GM18519 (cell line): ENCODE results near the gene CHURC1.

Source experiments
- ATAC-seq: cut with Tn5 transposase; IDR thresholded peaks from one replicate; pipeline ENCODE4 v1.9.1; 2021; ENCODE audit warnings: mild to moderate bottlenecking, moderate library complexity; ENCODE audit not compliant: unreplicated experiment, low FRiP score

Gene CHURC1

GRCh38 chr14:64937171-64937820 lies 23.0 kb downstream of the CHURC1 start:
- ATAC-seq: no peak

GRCh38 chr14:64937821-64938193 lies 23.6 kb downstream of the CHURC1 start:
- no peak for ATAC-seq

- no peak for ATAC-seq
Observed at GRCh38 chr14:64938972-64939816, 24.9 kb downstream of the CHURC1 start.

- ATAC-seq: no peak
Observed at GRCh38 chr14:64939817-64940190, 25.5 kb downstream of the CHURC1 start.

- no peak for ATAC-seq
Observed at GRCh38 chr14:64940336-64940910, 26.2 kb downstream of the CHURC1 start.

- no peak for ATAC-seq
Observed at GRCh38 chr14:64942531-64943111, 28.4 kb downstream of the CHURC1 start, which contains the start of gene GPX2. Gene GPX2 (minus strand): TSS chr14:64942745. CDS start chr14:64942726, 19 bp downstream.

GRCh38 chr14:64943556-64943955 lies 29.3 kb downstream of the CHURC1 start:
- ATAC-seq: no peak

GRCh38 chr14:64944041-64944440 lies 29.8 kb downstream of the CHURC1 start:
- ATAC-seq: no peak

- ATAC-seq: no peak
Observed at GRCh38 chr14:64944861-64945260, 30.6 kb downstream of the CHURC1 start.

GRCh38 chr14:64945431-64946178 lies 31.4 kb downstream of the CHURC1 start:
- no peak for ATAC-seq

- no peak for ATAC-seq
Observed at GRCh38 chr14:64946310-64947045, 32.2 kb downstream of the CHURC1 start.

GRCh38 chr14:64947710-64948611 lies 33.7 kb downstream of the CHURC1 start:
- no peak for ATAC-seq

GRCh38 chr14:64948612-64949210 lies 34.5 kb downstream of the CHURC1 start:
- ATAC-seq: no peak

- no peak for ATAC-seq
Observed at GRCh38 chr14:64950889-64951288, 36.6 kb downstream of the CHURC1 start.

GRCh38 chr14:64951291-64951690 lies 37.0 kb downstream of the CHURC1 start:
- no peak for ATAC-seq

GRCh38 chr14:64951724-64952123 lies 37.5 kb downstream of the CHURC1 start:
- ATAC-seq: no peak

- no peak for ATAC-seq
Observed at GRCh38 chr14:64952598-64953309, 38.5 kb downstream of the CHURC1 start.

GRCh38 chr14:64953310-64953654 lies 39.0 kb downstream of the CHURC1 start:
- ATAC-seq: no peak
